Activated CD4-positive, alpha-beta T cell treated with anti-CD3 and anti-CD28 coated beads for 36 hours (primary cell): ENCODE results near the gene PADI2. TPM values are rescaled to one million over a fixed set of nuclear protein-coding genes. Genes with fewer than 3 reads are reported as not detected.

Source experiments
- ATAC-seq: fragments of 200-7000 bp; cut with Tn5 transposase; one replicate; pipeline ENCODE4 v1.10.0; 2021; ENCODE audit warnings: mild to moderate bottlenecking, moderate library complexity
- CTCF ChIA-PET: fragments of 350-600 bp; sonication (Branson Sonifier 250); formaldehyde crosslinking; loops from one replicate; lab custom pipeline; 2021; ENCODE audit warnings: antibody characterized with exemption; lab: Charles Lee
- POLR2A ChIA-PET: fragments of 350-600 bp; sonication (Branson Sonifier 250); formaldehyde crosslinking; loops from one replicate; lab custom pipeline; 2021; ENCODE audit warnings: antibody characterized with exemption, inconsistent platforms; lab: Charles Lee
- DNase-seq: peaks from one replicate; pipeline ENCODE4 v3.0.0-alpha.2; 2020
- H3K27ac Mint-ChIP-seq: one replicate; pipeline ENCODE4 v1.8.0; 2021; ENCODE audit warnings: mixed read lengths
- H3K27me3 Mint-ChIP-seq: one replicate; pipeline ENCODE4 v1.8.0; 2021; ENCODE audit warnings: mixed read lengths
- H3K36me3 Mint-ChIP-seq: one replicate; pipeline ENCODE4 v1.8.0; 2021; ENCODE audit warnings: low read depth, mixed read lengths
- H3K4me1 Mint-ChIP-seq: one replicate; pipeline ENCODE4 v1.8.0; 2021; ENCODE audit warnings: mixed read lengths
- H3K4me3 Mint-ChIP-seq: one replicate; pipeline ENCODE4 v1.8.0; 2021; ENCODE audit warnings: mild to moderate bottlenecking, moderate library complexity, mixed read lengths
- H3K9me3 Mint-ChIP-seq: one replicate; pipeline ENCODE4 v1.8.0; 2021; ENCODE audit warnings: low read depth, mixed read lengths
- intact Hi-C, 2 experiments: fragments of 100-400 bp; cut with DNase I in 1 of 2; cut with micrococcal nuclease in 1 of 2; formaldehyde crosslinking; loops; one replicate each; pipeline versions ENCODE4 v1.14.2 to v1.15.1; 2022 to 2024; cut with DNase I, micrococcal nuclease
- total RNA-seq, 2 experiments: library from RNA; stranded (reverse); gene quantifications; one replicate each; pipeline ENCODE4 v1.2.3, GENCODE V29; 2021

Gene PADI2
- total RNA-seq, 2 experiments from 2014 or later = 0.05 TPM; not detected in 1

DNA sequence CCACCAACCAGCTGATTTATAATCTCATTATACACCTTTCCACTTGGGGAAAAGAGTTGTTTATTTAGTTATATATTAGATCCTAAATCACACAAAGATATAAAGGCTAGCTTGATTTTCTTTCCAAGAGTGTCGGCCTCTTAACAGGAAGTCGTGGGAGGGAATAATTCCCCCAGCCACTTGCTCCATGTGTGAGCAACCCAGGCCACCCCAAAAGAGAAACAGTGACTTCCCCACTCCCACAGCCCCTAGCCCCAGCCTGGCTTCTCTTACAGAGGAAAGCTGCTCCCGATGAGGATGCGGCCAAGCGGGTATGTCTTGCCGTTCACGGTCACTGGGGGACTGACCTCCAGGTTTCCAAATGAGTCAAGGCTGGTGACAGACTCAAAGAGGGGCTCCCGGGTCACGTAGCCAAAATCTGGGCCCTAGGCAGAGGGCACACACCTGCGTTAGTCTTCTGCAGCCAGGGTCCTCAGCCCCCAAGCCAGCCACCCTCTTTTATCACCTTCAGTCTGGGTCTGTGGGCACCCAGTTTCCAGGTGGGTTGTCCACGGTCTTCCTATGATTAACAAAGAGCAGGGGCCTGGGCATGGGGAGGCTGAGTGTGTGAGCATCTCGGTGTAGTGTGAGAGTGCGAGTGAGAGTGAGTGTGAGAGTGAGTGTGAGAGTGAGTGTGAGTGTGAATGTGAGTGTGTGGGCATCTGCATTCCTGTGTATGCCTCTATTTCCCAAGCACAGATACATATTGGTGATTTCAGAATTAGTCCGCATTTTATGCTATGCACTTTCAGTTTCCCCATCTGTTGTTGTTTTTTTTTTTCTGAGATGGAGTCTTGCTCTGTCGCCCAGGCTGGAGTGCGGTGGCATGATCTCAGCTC lies 40.0 kb downstream of the PADI2 start:
- intact Hi-C loops = no loop called here
- ChIA-PET CTCF (interaction anchor here (0.6 kb wide), 1 partner anchor 14 kb away, joined by 3 read pairs; no protein-coding TSS in a partner anchor), POLR2A (no interaction called here)

GRCh38 chr1:17075470-17076255 lies 43.6 kb downstream of the PADI2 start:
- intact Hi-C loops = no loop called here
- Mint-ChIP-seq H3K9me3 (no peaks in the 10 kb centered on the region), H3K36me3 (no peaks in the 10 kb centered on the region), H3K27me3 (no peaks in the 10 kb centered on the region), H3K27ac (no peak overlapping the region), H3K4me3 (no peak overlapping the region), H3K4me1 (no peaks in the 10 kb centered on the region)
- CTCF ChIA-PET = interaction anchor here (0.9 to 1.4 kb wide), 6 partner anchors 10 to 169 kb away, joined by 3 to 4 read pairs (median 3); no protein-coding TSS in a partner anchor
- POLR2A ChIA-PET = no interaction called here
- peak; percentile 48 for DNase-seq
- ATAC-seq = peak; percentile 39

More for the DNA sequence above, 40.0 kb downstream of the PADI2 start:
- no peaks in the 10 kb centered on the region for H3K4me1 Mint-ChIP-seq
- H3K4me3 Mint-ChIP-seq = no peak overlapping the region
- no peak overlapping the region for H3K27ac Mint-ChIP-seq
- DNase-seq (no peak), ATAC-seq (no peak)
- H3K36me3 Mint-ChIP-seq = no peaks in the 10 kb centered on the region
- no peaks in the 10 kb centered on the region for H3K9me3 Mint-ChIP-seq
- H3K27me3 Mint-ChIP-seq = no peaks in the 10 kb centered on the region

DNA sequence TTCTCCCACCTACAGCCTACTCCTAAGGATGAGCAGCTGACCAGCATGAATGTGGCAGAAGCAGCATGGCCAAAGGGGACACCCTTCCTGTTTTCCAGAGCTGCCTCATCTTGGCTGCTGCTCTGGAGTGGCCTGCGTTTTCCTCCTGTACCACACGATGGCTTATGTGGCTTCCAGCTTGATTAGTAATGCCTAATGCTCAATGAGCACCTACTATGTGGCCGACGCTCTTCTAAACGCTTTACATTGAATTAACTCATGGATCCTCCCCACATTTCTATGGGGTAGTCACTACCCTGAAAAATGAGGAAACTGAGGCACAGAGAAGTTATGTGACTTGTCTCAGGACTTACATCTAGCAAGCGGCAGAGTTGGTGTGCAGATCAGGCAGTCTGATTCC lies 47.5 kb downstream of the PADI2 start:
- no peak for DNase-seq
- ChIA-PET CTCF (interaction anchor here (0.7 kb wide), 1 partner anchor 9 kb away, joined by 3 read pairs; no protein-coding TSS in a partner anchor), POLR2A (no interaction called here)
- Mint-ChIP-seq H3K4me1 (no peaks in the 10 kb centered on the region), H3K4me3 (no peak overlapping the region), H3K9me3 (no peaks in the 10 kb centered on the region), H3K27me3 (no peaks in the 10 kb centered on the region), H3K27ac (no peak overlapping the region), H3K36me3 (no peaks in the 10 kb centered on the region)
- intact Hi-C loops = no loop called here
- no peak for ATAC-seq

DNA sequence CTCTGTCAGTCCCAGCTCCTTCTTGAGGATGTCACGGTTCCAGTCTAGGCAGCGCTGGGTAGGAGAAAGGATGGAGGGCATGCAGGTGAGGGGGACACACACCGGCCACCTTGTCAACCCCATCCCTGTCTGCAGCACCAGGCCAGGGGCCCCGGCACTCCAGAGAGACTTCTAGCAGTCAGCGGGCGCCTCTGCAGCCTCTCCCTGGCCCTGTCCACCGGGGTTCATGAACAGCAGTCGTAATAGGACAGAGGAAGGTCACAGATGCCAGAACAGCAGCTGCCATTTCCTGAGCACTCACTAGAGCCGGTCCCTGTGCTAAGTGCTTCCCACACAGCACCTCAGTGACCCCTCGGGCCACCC lies 49.1 kb downstream of the PADI2 start:
- H3K36me3 Mint-ChIP-seq = no peaks in the 10 kb centered on the region
- no peak overlapping the region for H3K27ac Mint-ChIP-seq
- POLR2A ChIA-PET = no interaction called here
- no peak for DNase-seq
- no peak overlapping the region for H3K4me3 Mint-ChIP-seq
- ATAC-seq = no peak
- intact Hi-C loops = no loop called here
- no peaks in the 10 kb centered on the region for H3K4me1 Mint-ChIP-seq
- CTCF ChIA-PET = interaction anchor here (0.7 to 1.3 kb wide), 2 partner anchors 11 to 1724 kb away, joined by 3 to 5 read pairs; no protein-coding TSS in a partner anchor
- no peaks in the 10 kb centered on the region for H3K27me3 Mint-ChIP-seq
- no peaks in the 10 kb centered on the region for H3K9me3 Mint-ChIP-seq

GRCh38 chr1:17069452-17070162 lies 49.6 kb downstream of the PADI2 start:
- Mint-ChIP-seq H3K4me1 (no peaks in the 10 kb centered on the region), H3K36me3 (no peaks in the 10 kb centered on the region), H3K27ac (no peak overlapping the region), H3K27me3 (no peaks in the 10 kb centered on the region), H3K9me3 (no peaks in the 10 kb centered on the region), H3K4me3 (no peak overlapping the region)
- ChIA-PET CTCF (no interaction called here), POLR2A (no interaction called here)
- ATAC-seq (no peak), DNase-seq (no peak)
- intact Hi-C loops = no loop called here

- Mint-ChIP-seq H3K4me1 (no peaks in the 10 kb centered on the region), H3K27me3 (no peaks in the 10 kb centered on the region), H3K27ac (no peak overlapping the region), H3K9me3 (no peaks in the 10 kb centered on the region), H3K36me3 (no peaks in the 10 kb centered on the region), H3K4me3 (no peak overlapping the region)
- ATAC-seq (no peak), DNase-seq (no peak)
- POLR2A ChIA-PET = no interaction called here
- intact Hi-C loops = no loop called here
- CTCF ChIA-PET = no interaction called here
Observed at GRCh38 chr1:17068789-17069188, 50.5 kb downstream of the PADI2 start.

GRCh38 chr1:17067465-17068240 lies 51.6 kb downstream of the PADI2 start:
- Mint-ChIP-seq H3K9me3 (no peaks in the 10 kb centered on the region), H3K4me1 (no peaks in the 10 kb centered on the region), H3K27me3 (no peaks in the 10 kb centered on the region), H3K36me3 (no peaks in the 10 kb centered on the region), H3K27ac (no peak overlapping the region), H3K4me3 (no peak overlapping the region)
- DNase-seq (no peak), ATAC-seq (no peak)
- ChIA-PET POLR2A (no interaction called here), CTCF (no interaction called here)
- intact Hi-C loops = no loop called here

DNA sequence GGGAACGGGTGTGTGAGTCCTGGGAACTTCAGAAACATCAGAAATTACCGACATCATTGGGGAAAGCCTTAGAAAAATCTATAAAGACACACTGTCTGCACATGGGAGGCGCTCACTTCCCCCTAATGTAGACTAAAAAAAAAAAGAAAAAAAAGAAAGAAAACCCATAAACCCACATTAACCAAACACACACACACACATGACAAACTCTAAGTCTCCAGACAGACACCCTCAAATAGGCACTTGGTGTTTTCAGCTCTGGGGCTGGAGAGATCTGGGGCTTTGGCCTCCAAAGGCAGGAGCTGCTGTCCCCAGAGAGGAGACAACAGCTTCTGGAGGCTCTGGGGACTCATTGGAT lies 52.2 kb downstream of the PADI2 start:
- no peaks in the 10 kb centered on the region for H3K9me3 Mint-ChIP-seq
- DNase-seq (no peak), ATAC-seq (no peak)
- ChIA-PET CTCF (no interaction called here), POLR2A (no interaction called here)
- no peak overlapping the region for H3K27ac Mint-ChIP-seq
- H3K4me3 Mint-ChIP-seq = no peak overlapping the region
- H3K27me3 Mint-ChIP-seq = no peaks in the 10 kb centered on the region
- H3K36me3 Mint-ChIP-seq = no peaks in the 10 kb centered on the region
- intact Hi-C loops = no loop called here
- H3K4me1 Mint-ChIP-seq = no peaks in the 10 kb centered on the region

- no peaks in the 10 kb centered on the region for H3K27me3 Mint-ChIP-seq
- H3K27ac Mint-ChIP-seq = no peak overlapping the region
- ChIA-PET POLR2A (no interaction called here), CTCF (interaction anchor here (0.8 kb wide), 1 partner anchor 9 kb away, joined by 3 read pairs; no protein-coding TSS in a partner anchor)
- ATAC-seq = no peak
- no peaks in the 10 kb centered on the region for H3K4me1 Mint-ChIP-seq
- intact Hi-C loops = no loop called here
- no peak overlapping the region for H3K4me3 Mint-ChIP-seq
- H3K36me3 Mint-ChIP-seq = no peaks in the 10 kb centered on the region
- no peak for DNase-seq
- H3K9me3 Mint-ChIP-seq = no peaks in the 10 kb centered on the region
Observed at GRCh38 chr1:17066361-17067068, 52.7 kb downstream of the PADI2 start.

DNA sequence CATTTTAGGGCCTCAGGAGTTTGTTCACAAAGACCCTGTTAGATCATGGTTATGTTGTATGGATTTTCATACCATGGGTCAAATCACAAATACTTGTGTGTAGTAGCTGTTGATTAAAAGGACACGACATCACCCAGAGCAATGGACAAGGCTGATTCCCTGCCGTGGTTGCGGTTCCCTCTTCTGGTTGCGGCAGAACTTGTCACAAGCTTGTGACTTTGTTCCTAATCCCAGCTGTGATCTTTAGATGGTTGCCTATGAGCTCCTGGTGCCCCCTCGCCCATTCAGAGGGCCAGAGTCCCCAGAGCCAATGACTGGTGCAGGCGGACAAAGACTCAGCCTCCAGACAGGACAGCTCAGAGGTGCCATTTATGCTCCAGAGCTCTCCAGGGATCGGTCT lies 53.6 kb downstream of the PADI2 start:
- Mint-ChIP-seq H3K27ac (no peak overlapping the region), H3K4me1 (no peaks in the 10 kb centered on the region), H3K4me3 (no peak overlapping the region), H3K36me3 (no peaks in the 10 kb centered on the region), H3K9me3 (no peaks in the 10 kb centered on the region), H3K27me3 (no peaks in the 10 kb centered on the region)
- intact Hi-C loops = no loop called here
- no peak for ATAC-seq
- POLR2A ChIA-PET = no interaction called here
- CTCF ChIA-PET = interaction anchor here (0.7 to 0.8 kb wide), 2 partner anchors 9 to 14 kb away, joined by 3 read pairs; no protein-coding TSS in a partner anchor
- DNase-seq = no peak
